Measurements from ENCODE around the gene VAV2.

DNA sequence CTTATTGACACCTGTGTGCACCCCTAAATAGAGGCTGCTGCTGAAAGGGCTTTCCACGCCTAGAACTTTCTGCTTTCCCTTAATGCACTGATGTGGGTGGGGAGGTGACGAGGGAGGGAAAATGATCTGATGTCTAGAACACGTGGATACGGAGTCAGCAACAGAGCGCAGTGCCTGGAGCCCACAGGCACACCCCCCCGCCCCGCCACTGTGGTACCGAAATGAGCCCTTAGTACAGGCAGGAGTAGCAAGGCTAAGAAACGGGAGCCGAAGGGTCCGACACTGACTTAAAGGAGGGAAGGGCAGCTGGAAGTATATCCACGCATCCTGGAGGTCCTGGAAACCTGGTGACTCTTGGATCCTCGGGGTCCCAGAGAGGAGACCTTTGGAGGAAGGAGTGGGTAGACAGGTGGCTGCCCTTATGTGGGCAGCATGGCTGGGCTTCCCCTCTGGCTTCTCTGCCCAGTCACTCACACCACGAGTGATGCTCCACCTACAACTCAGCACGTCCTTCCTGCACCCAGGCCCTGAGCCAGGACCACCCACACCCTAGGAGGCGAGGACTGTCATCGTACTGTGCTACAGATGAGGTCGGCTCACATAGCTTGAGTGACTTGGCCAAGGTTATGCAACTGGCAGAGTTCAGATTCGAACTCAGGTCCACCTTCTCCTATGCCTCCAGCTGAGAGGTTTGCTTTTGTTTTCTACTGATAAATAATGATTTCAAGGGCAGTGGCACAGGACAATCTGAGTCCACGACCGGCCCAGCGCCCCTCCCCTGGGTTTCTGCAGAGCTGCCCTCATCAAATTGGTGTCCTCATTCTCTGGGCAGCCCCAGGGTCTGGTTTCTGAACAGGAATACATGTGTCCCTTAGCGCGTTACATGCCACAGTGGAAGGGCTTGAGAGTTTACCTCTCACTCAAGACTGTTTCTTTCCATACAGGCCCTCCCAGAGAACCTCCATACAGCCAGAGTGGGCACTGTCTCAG, 4.7 kb upstream of the VAV2 start:
- TF ChIP-seq CTCF (IDR thresholded peaks at IDR 0.05; ENCODE audit: insufficient read depth, low read length, poor library complexity, severe bottlenecking) (no peak), EZH2phosphoT487 (conservative IDR thresholded peaks at IDR 0.05; ENCODE audit: low read length) (no peak)
